ENCODE data around the gene HYOU1. TPM values are rescaled to one million over a fixed set of nuclear protein-coding genes. Genes with fewer than 3 reads are reported as not detected.
"Not testable (repeated sequence)": the region's sequence is repeated elsewhere in the genome, so short reads cannot be mapped to it uniquely, and the experiment has no call there.

The HYOU1 gene
- total and polyA plus RNA-seq, 2 experiments from 2014 or later: 122 to 168 TPM

DNA sequence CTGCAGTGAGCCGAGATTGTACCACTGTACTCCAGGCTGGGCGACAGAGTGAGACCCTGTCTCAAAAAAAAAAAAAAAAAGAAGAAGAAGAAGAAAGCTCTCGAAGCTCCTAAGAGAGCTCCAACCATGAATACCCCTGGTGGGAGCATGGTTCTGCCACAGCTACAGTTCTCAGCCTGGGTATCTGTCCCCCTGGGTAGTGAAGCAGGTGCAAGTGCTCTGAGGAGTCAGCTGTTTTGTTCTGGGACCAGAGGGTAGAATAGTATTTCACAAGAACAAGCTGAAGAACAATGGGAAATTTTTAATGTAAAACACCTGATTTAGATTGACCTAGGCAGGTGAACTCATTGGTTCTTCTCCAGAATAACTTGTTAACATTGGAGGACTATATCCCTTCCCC, 4.3 kb upstream of the HYOU1 start:
- Histone ChIP-seq H3K9me3 (ENCODE audit: low read depth) (no peaks in the 10 kb centered on the region), H3K4me2 (no peak overlapping the region), H3K4me1 (ENCODE audit: insufficient read depth) (peaks cover 6% of the 10 kb centered on the region), H2AFZ (no peak overlapping the region), H3K27ac (no peak overlapping the region), H3K9me2 (replicated peaks; ENCODE audit: insufficient read depth) (no peaks in the 10 kb centered on the region), H3K4me3 (no peak overlapping the region), H4K20me1 (ENCODE audit: insufficient read depth, poor library complexity, severe bottlenecking) (no peaks in the 10 kb centered on the region), H3K79me2 (peaks cover 25% of the 10 kb centered on the region), H3K36me3 (replicated peaks; ENCODE audit: insufficient read depth, low read depth) (no peaks in the 10 kb centered on the region), H3K27me3 (no peaks in the 10 kb centered on the region)
- no peak for DNase-seq (ENCODE audit: low spot score)
- WGBS (ENCODE audit: low lambda C conversion rate, missing lambda C conversion rate): 94% methylated on average over 3 of the region's 3 CpGs
- TF ChIP-seq, protein P1, sequence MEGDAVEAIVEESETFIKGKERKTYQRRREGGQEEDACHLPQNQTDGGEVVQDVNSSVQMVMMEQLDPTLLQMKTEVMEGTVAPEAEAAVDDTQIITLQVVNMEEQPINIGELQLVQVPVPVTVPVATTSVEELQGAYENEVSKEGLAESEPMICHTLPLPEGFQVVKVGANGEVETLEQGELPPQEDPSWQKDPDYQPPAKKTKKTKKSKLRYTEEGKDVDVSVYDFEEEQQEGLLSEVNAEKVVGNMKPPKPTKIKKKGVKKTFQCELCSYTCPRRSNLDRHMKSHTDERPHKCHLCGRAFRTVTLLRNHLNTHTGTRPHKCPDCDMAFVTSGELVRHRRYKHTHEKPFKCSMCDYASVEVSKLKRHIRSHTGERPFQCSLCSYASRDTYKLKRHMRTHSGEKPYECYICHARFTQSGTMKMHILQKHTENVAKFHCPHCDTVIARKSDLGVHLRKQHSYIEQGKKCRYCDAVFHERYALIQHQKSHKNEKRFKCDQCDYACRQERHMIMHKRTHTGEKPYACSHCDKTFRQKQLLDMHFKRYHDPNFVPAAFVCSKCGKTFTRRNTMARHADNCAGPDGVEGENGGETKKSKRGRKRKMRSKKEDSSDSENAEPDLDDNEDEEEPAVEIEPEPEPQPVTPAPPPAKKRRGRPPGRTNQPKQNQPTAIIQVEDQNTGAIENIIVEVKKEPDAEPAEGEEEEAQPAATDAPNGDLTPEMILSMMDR (IDR thresholded peaks at IDR 0.05; ENCODE audit: poor library complexity): no peak
- TF ChIP-seq EZH2phosphoT487 (IDR thresholded peaks at IDR 0.05; ENCODE audit: low read depth, severe bottlenecking, unreplicated experiment): no peak
- no peak for TF ChIP-seq EZH2 (IDR thresholded peaks at IDR 0.05; ENCODE audit: borderline replicate concordance)

DNA sequence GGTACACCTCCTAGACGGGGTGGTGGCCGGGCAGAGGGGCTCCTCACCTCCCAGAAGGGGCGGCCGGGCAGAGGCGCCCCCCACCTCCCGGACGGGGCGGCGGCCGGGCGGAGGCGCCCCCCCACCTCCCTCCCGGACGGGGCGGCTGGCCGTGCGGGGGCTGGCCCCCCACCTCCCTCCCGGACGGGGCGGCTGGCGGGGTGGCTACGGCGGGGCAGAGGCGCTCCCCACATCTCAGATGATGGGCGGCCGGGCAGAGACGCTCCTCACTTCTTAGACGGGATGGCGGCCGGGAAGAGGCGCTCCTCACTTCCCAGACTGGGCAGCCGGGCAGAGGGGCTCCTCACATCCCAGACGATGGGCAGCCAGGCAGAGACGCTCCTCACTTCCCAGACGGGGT, 2.1 kb upstream of the HYOU1 start:
- not testable (repeated sequence) for H3K4me2 ChIP-seq; H3K9me3 ChIP-seq (ENCODE audit: low read depth); DNase-seq (ENCODE audit: low spot score); H3K9me2 ChIP-seq (replicated peaks; ENCODE audit: insufficient read depth); H3K27ac ChIP-seq; H4K20me1 ChIP-seq (ENCODE audit: insufficient read depth, poor library complexity, severe bottlenecking); H2AFZ ChIP-seq; H3K27me3 ChIP-seq; H3K4me3 ChIP-seq; H3K36me3 ChIP-seq (replicated peaks; ENCODE audit: insufficient read depth, low read depth)
- 100% methylated on average over 4 of the region's 35 CpGs for WGBS (ENCODE audit: low lambda C conversion rate, missing lambda C conversion rate)
- Histone ChIP-seq H3K79me2 (peaks cover 35% of the 10 kb centered on the region), H3K4me1 (ENCODE audit: insufficient read depth) (peaks cover 13% of the 10 kb centered on the region)

DNA sequence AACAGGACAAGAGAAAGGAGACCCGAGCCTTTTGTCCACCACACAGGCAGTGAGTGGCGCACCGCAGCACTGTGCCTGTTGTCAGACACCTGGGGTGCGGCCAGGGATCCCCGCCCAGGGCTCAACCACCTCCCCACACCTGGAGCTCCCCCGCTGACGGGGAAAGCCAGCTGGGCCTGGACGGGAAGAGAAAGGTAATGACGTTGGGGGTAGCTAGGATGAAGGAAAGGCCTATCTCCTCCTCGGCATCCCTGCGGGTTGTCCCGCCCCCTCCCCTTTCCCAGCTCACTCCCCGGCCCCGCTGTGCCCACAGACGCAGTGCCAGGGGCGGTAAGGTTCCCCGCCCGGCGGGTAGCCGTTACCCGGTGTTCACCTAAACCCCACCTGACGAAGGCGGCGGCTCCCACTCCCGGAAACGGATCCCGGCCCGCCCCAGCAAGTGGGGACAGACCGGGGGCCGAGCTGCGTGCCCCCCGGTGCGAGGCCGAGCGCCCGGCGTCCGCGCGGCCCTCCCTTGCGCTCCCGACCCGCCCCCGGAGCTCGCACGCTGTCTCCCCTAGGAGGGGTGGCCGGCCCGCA, 495 bp downstream of the HYOU1 start:
- Histone ChIP-seq H3K79me2 (peaks cover 32% of the 10 kb centered on the region), H3K4me2 (peak overlapping the region; percentile 96), H3K9me2 (replicated peaks; ENCODE audit: insufficient read depth) (no peaks in the 10 kb centered on the region), H3K27ac (peak overlapping the region; percentile 86), H3K9me3 (ENCODE audit: low read depth) (no peaks in the 10 kb centered on the region), H3K4me3 (peak overlapping the region; percentile 64), H3K36me3 (replicated peaks; ENCODE audit: insufficient read depth, low read depth) (no peaks in the 10 kb centered on the region), H3K27me3 (no peaks in the 10 kb centered on the region), H2AFZ (peak overlapping the region; percentile 64), H4K20me1 (ENCODE audit: insufficient read depth, poor library complexity, severe bottlenecking) (peaks cover 6% of the 10 kb centered on the region), H3K4me1 (ENCODE audit: insufficient read depth) (peaks cover 13% of the 10 kb centered on the region)
- WGBS (ENCODE audit: low lambda C conversion rate, missing lambda C conversion rate): under 1% methylated on average over 36 of the region's 48 CpGs
- TF ChIP-seq EZH2phosphoT487 (IDR thresholded peaks at IDR 0.05; ENCODE audit: low read depth, severe bottlenecking, unreplicated experiment) (no peak), EZH2 (IDR thresholded peaks at IDR 0.05; ENCODE audit: borderline replicate concordance) (no peak)
- TF ChIP-seq, protein P1 (IDR thresholded peaks at IDR 0.05; ENCODE audit: poor library complexity): no peak
- peak; percentile 63 for DNase-seq (ENCODE audit: low spot score)

DNA sequence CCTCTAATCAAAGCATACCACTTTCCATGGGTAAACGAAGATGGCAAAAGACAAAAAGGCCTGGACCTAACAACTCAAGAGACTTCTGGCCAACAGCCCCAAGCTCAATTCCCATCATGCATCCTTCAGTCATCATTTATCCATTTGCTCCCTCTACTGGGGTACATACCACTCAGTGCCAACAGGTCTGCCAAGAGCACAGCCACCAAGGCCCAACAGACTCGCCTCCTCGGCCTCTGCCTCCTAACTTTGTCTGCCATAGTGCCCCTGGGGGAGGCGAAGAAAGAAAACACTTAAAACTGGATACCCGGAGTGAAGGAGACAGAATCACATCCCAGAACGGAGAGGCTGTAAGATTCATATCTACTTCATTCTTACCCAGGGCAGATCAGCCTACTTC, 1.1 kb downstream of the HYOU1 start:
- H4K20me1 ChIP-seq (ENCODE audit: insufficient read depth, poor library complexity, severe bottlenecking): peaks cover 6% of the 10 kb centered on the region
- peak overlapping the region; percentile 86 for H3K27ac ChIP-seq
- peak overlapping the region; percentile 96 for H3K4me2 ChIP-seq
- H3K27me3 ChIP-seq: no peaks in the 10 kb centered on the region
- DNase-seq (ENCODE audit: low spot score): peak; percentile 39
- H3K79me2 ChIP-seq: peaks cover 32% of the 10 kb centered on the region
- H3K9me2 ChIP-seq (replicated peaks; ENCODE audit: insufficient read depth): no peaks in the 10 kb centered on the region
- H3K9me3 ChIP-seq (ENCODE audit: low read depth): no peaks in the 10 kb centered on the region
- H3K36me3 ChIP-seq (replicated peaks; ENCODE audit: insufficient read depth, low read depth): no peaks in the 10 kb centered on the region
- peak overlapping the region; percentile 64 for H3K4me3 ChIP-seq
- peaks cover 13% of the 10 kb centered on the region for H3K4me1 ChIP-seq (ENCODE audit: insufficient read depth)
- TF ChIP-seq, protein P1 (IDR thresholded peaks at IDR 0.05; ENCODE audit: poor library complexity): peak; percentile 17
- TF ChIP-seq EZH2phosphoT487 (IDR thresholded peaks at IDR 0.05; ENCODE audit: low read depth, severe bottlenecking, unreplicated experiment): no peak
- H2AFZ ChIP-seq: peak overlapping the region; percentile 64
- WGBS (ENCODE audit: low lambda C conversion rate, missing lambda C conversion rate): 62% methylated on average over 6 of the region's 6 CpGs
